H1 (cell line): Measurements from ENCODE around the gene BNIP5. TPM values are rescaled to one million over a fixed set of nuclear protein-coding genes. Genes with fewer than 3 reads are reported as not detected.

Source experiments
- CTCF ChIA-PET: fragments of 300-600 bp; sonication (Branson Sonifier 250); formaldehyde crosslinking; loops from one replicate; lab custom pipeline; 2021; ENCODE audit not compliant: partially characterized antibody; lab: Charles Lee
- POLR2A ChIA-PET: fragments of 300-600 bp; sonication (Branson Sonifier 250); formaldehyde crosslinking; loops from one replicate; lab custom pipeline; 2021; ENCODE audit warnings: inconsistent platforms; ENCODE audit not compliant: partially characterized antibody; lab: Charles Lee
- DNase-seq, 2 experiments: peaks; one replicate each; pipeline versions ENCODE4 v3.0.0 to v3.0.0-alpha.2; 2010 to 2022; ENCODE audit warnings: low spot score in 2 of 2, low read depth in 1 of 2, mixed read lengths in 1 of 2
- FAIRE-seq: peaks from 2 replicates; lab custom pipeline; 2011; peaks lifted over from hg19 to GRCh38; lab: Jason Lieb, UNC
- H2AFZ ChIP-seq: 2 replicates; pipeline ENCODE4 v1.8.1; 2012; ENCODE audit warnings: low read length, inconsistent platforms
- H2AK5ac ChIP-seq: 2 replicates; pipeline ENCODE4 v1.6.1; 2013; ENCODE audit warnings: low read depth, low read length
- H2BK120ac ChIP-seq: replicated peaks from 2 replicates; pipeline ENCODE3; 2013; ENCODE audit warnings: low read depth, low read length, inconsistent platforms
- H2BK12ac ChIP-seq: 2 replicates; pipeline ENCODE4 v1.6.1; 2013; ENCODE audit warnings: low read depth, low read length
- H2BK15ac ChIP-seq: 2 replicates; pipeline ENCODE4 v1.6.1; 2013; ENCODE audit warnings: low read length
- H2BK20ac ChIP-seq: 2 replicates; pipeline ENCODE4 v1.6.1; 2013; ENCODE audit warnings: low read length
- H2BK5ac ChIP-seq: 2 replicates; pipeline ENCODE4 v1.6.1; 2013; ENCODE audit warnings: low read depth, low read length
- H3K14ac ChIP-seq: 2 replicates; pipeline ENCODE4 v1.6.1; 2013; ENCODE audit warnings: inconsistent platforms; ENCODE audit not compliant: insufficient read length
- H3K18ac ChIP-seq: 2 replicates; pipeline ENCODE4 v1.6.1; 2013; ENCODE audit warnings: low read length; ENCODE audit errors: extremely low read depth
- H3K23ac ChIP-seq: 2 replicates; pipeline ENCODE4 v1.6.1; 2013; ENCODE audit warnings: inconsistent platforms; ENCODE audit not compliant: insufficient read length
- H3K23me2 ChIP-seq: 2 replicates; pipeline ENCODE4 v1.6.1; 2013; ENCODE audit warnings: low read depth, low read length
- H3K27ac ChIP-seq: 2 replicates; pipeline ENCODE4 v1.6.1; 2011; ENCODE audit warnings: low read depth, low read length, inconsistent platforms
- H3K27me3 ChIP-seq, 4 experiments: replicated peaks in 1 of 4; 1 replicate in 1 of 4; 2 replicates in 3 of 4; pipeline versions ENCODE4 v1.6.1 to v1.8.1; 2011 to 2013; ENCODE audit warnings: low read length in 3 of 4, mild to moderate bottlenecking in 3 of 4, inconsistent platforms in 2 of 4, mixed read lengths in 2 of 4, moderate library complexity in 1 of 4; ENCODE audit not compliant: control insufficient read depth in 3 of 4, insufficient read depth in 3 of 4; ENCODE audit errors: extremely low read depth in 1 of 4
- H3K36me3 ChIP-seq, 4 experiments: 2 replicates each; pipeline versions ENCODE4 v1.6.1 to v1.8.1; 2011 to 2013; ENCODE audit warnings: mild to moderate bottlenecking in 4 of 4, low read length in 3 of 4, moderate library complexity in 2 of 4, control low read depth in 1 of 4, inconsistent platforms in 1 of 4; ENCODE audit not compliant: insufficient read depth in 4 of 4, control insufficient read depth in 2 of 4
- H3K4ac ChIP-seq: replicated peaks from 2 replicates; pipeline ENCODE3; 2013; ENCODE audit warnings: low read length, low read depth, mixed read lengths, inconsistent platforms; ENCODE audit not compliant: insufficient read length
- H3K4me1 ChIP-seq, 4 experiments: replicated peaks in 1 of 4; 1 replicate in 1 of 4; 2 replicates in 3 of 4; pipeline versions ENCODE4 v1.6.1 to v1.8.1; 2011 to 2013; ENCODE audit warnings: low read length in 3 of 4, inconsistent platforms in 2 of 4, mixed read lengths in 1 of 4; ENCODE audit not compliant: insufficient read depth in 4 of 4, control insufficient read depth in 3 of 4
- H3K4me2 ChIP-seq, 2 experiments: 2 replicates each; pipeline versions ENCODE4 v1.6.1 to v1.8.1; 2011 to 2013; ENCODE audit warnings: low read depth in 2 of 2, low read length in 2 of 2, control low read depth in 1 of 2, inconsistent platforms in 1 of 2, mild to moderate bottlenecking in 1 of 2; ENCODE audit not compliant: insufficient read depth in 1 of 2
- H3K4me3 ChIP-seq, 4 experiments: fragments of 200-600, 300-600 bp in 1 of 4; sonication (generic), shearing (Covaris generic), sonication (Bioruptor Twin) in 1 of 4; 2 replicates each; pipeline versions ENCODE4 v1.5.1 to v1.8.1; 2011 to 2016; ENCODE audit warnings: low read length in 4 of 4, low read depth in 3 of 4, control low read depth in 2 of 4, inconsistent platforms in 2 of 4, mild to moderate bottlenecking in 2 of 4, mixed read lengths in 1 of 4, moderate library complexity in 1 of 4; ENCODE audit not compliant: insufficient read depth in 2 of 4; ENCODE audit errors: extremely low read depth in 1 of 4
- H3K56ac ChIP-seq: replicated peaks from 2 replicates; pipeline ENCODE3; 2013; ENCODE audit warnings: low read depth, mild to moderate bottlenecking, mixed read lengths, low read length, inconsistent platforms; ENCODE audit not compliant: insufficient read length
- H3K79me1 ChIP-seq: 2 replicates; pipeline ENCODE4 v1.6.1; 2013; ENCODE audit warnings: low read depth, low read length, control low read depth
- H3K79me2 ChIP-seq, 2 experiments: 2 replicates each; pipeline versions ENCODE4 v1.6.1 to v1.8.1; 2012 to 2013; ENCODE audit warnings: low read length in 2 of 2, mild to moderate bottlenecking in 2 of 2, inconsistent platforms in 1 of 2; ENCODE audit not compliant: insufficient read depth in 2 of 2, control insufficient read depth in 1 of 2
- H3K9ac ChIP-seq, 4 experiments: replicated peaks in 1 of 4; 1 replicate in 1 of 4; 2 replicates in 3 of 4; pipeline versions ENCODE4 v1.6.1 to v1.8.1; 2011 to 2013; ENCODE audit warnings: low read depth in 3 of 4, low read length in 3 of 4, control low read depth in 2 of 4, mild to moderate bottlenecking in 2 of 4, moderate library complexity in 2 of 4, inconsistent platforms in 1 of 4; ENCODE audit errors: extremely low read depth in 1 of 4
- H3K9me3 ChIP-seq, 2 experiments: 2 replicates each; pipeline versions ENCODE4 v1.6.1 to v1.8.1; 2012 to 2013; ENCODE audit warnings: mild to moderate bottlenecking in 2 of 2, moderate library complexity in 2 of 2, control low read depth in 1 of 2, inconsistent platforms in 1 of 2, low read depth in 1 of 2, low read length in 1 of 2, mixed read lengths in 1 of 2; ENCODE audit not compliant: insufficient read depth in 2 of 2
- H4K20me1 ChIP-seq, 2 experiments: replicated peaks in 1 of 2; 2 replicates each; pipeline versions ENCODE3 to v1.8.1; 2011 to 2013; ENCODE audit warnings: inconsistent platforms in 2 of 2, low read length in 2 of 2, mild to moderate bottlenecking in 1 of 2; ENCODE audit not compliant: insufficient read depth in 2 of 2, control insufficient read depth in 1 of 2
- H4K5ac ChIP-seq: 2 replicates; pipeline ENCODE4 v1.6.1; 2013; ENCODE audit warnings: low read length, low read depth, mixed read lengths, inconsistent platforms; ENCODE audit not compliant: insufficient read length
- H4K8ac ChIP-seq: 2 replicates; pipeline ENCODE4 v1.8.0; 2013; ENCODE audit warnings: mild to moderate bottlenecking, moderate library complexity, low read length, inconsistent platforms; ENCODE audit not compliant: insufficient read depth; ENCODE audit errors: extremely low read depth
- H4K91ac ChIP-seq: replicated peaks from 2 replicates; pipeline ENCODE3; 2013; ENCODE audit warnings: low read length, mixed read lengths, inconsistent platforms; ENCODE audit not compliant: insufficient read length
- CBX5 ChIP-seq: fragments of 300-800, 300-1000 bp; sonication (generic); IDR thresholded peaks from 2 replicates; pipeline ENCODE4 v1.7.1; 2016; ENCODE audit warnings: antibody characterized with exemption, low read length, low read depth
- CTBP2 ChIP-seq: IDR thresholded peaks from 2 replicates; pipeline ENCODE4 v1.7.0; 2011; ENCODE audit warnings: borderline replicate concordance, mild to moderate bottlenecking, moderate library complexity, mixed read lengths, low read length; ENCODE audit not compliant: insufficient read depth, insufficient read length
- FOSL1 ChIP-seq: IDR thresholded peaks from 2 replicates; pipeline ENCODE4 v1.6.1; 2011; ENCODE audit warnings: mild to moderate bottlenecking, low read depth, low read length, moderate library complexity; ENCODE audit not compliant: insufficient read depth
- KDM5A ChIP-seq: fragments of 200-600 bp; IDR thresholded peaks from 2 replicates; pipeline ENCODE4 v1.7.1; 2012; ENCODE audit warnings: mild to moderate bottlenecking, low read length, inconsistent platforms, mixed read lengths
- RBBP5 ChIP-seq: IDR thresholded peaks from 2 replicates; pipeline ENCODE4 v1.7.1; 2012; ENCODE audit warnings: low read depth, mild to moderate bottlenecking, inconsistent platforms, low read length, moderate library complexity, borderline replicate concordance
- SIN3A ChIP-seq, 2 experiments: IDR thresholded peaks in 1 of 2; conservative IDR thresholded peaks in 1 of 2; 2 replicates each; pipeline ENCODE4 v1.6.1; 2011 to 2012; ENCODE audit warnings: low read length in 2 of 2, improper control_type of control experiment in 1 of 2, low read depth in 1 of 2, mild to moderate bottlenecking in 1 of 2
- SIRT6 ChIP-seq: IDR thresholded peaks from one replicate; pipeline ENCODE4 v1.7.1; 2012; ENCODE audit warnings: low read length, inconsistent platforms
- SP1 ChIP-seq: IDR thresholded peaks from 2 replicates; pipeline ENCODE4 v1.6.1; 2011; ENCODE audit warnings: low read depth, low read length
- SRF ChIP-seq: IDR thresholded peaks from 2 replicates; pipeline ENCODE4 v1.6.1; 2011; ENCODE audit warnings: mild to moderate bottlenecking, low read depth, low read length, moderate library complexity
- TAF7 ChIP-seq: optimal IDR thresholded peaks from 2 replicates; pipeline ENCODE3; 2011; ENCODE audit warnings: low read depth, mild to moderate bottlenecking, inconsistent platforms, low read length, moderate library complexity, borderline replicate concordance
- ZNF274 ChIP-seq: IDR thresholded peaks from 2 replicates; pipeline ENCODE4 v1.7.0; 2012; ENCODE audit warnings: low read length, borderline replicate concordance; ENCODE audit errors: extremely low read depth
- WGBS, 2 experiments: shearing (Covaris generic) in 1 of 2; methylation state at CpG; one replicate each; pipeline versions ENCODE4 v1.1.6 to v1.1.7; 2013 to 2015; ENCODE audit warnings: low lambda C conversion rate in 2 of 2, mixed read lengths in 2 of 2, inconsistent platforms in 1 of 2, low coverage in 1 of 2, missing lambda C conversion rate in 1 of 2; ENCODE audit not compliant: insufficient replicate concordance in 2 of 2, insufficient coverage in 1 of 2, insufficient read length in 1 of 2; ENCODE audit errors: extremely low coverage in 1 of 2, missing lambda C conversion rate in 1 of 2; 5-methylcytosine and 5-hydroxymethylcytosine counted together
- polyA plus RNA-seq, 7 experiments: library from polyadenylated mRNA; depleted of rRNA in 3 of 7; stranded (reverse) in 5 of 7; unstranded in 2 of 7; fragments of >200 nt in 5 of 7; fragments of 200-250 nt in 2 of 7; gene quantifications; 1 replicate in 5 of 7; 2 replicates in 1 of 7; 4 replicates in 1 of 7; pipeline versions ENCODE4 v1.2.1 to v1.2.3, GENCODE V29; 2011 to 2013; ENCODE audit warnings: missing spikeins in 2 of 7, mixed read lengths in 2 of 7
- total RNA-seq: library from RNA; stranded (reverse); fragmentation: NEBNext Ultra II Directional; extraction: Animal tissue kit (Norgen Biotek cat#: 25700); gene quantifications from 2 replicates; pipeline ENCODE4 v1.2.1, GENCODE V29; 2021

Gene BNIP5
- total and polyA plus RNA-seq, 2 of the 8 experiments (the other 6 are each of a cell fraction or from before 2014, with no cell fraction given): not detected

DNA sequence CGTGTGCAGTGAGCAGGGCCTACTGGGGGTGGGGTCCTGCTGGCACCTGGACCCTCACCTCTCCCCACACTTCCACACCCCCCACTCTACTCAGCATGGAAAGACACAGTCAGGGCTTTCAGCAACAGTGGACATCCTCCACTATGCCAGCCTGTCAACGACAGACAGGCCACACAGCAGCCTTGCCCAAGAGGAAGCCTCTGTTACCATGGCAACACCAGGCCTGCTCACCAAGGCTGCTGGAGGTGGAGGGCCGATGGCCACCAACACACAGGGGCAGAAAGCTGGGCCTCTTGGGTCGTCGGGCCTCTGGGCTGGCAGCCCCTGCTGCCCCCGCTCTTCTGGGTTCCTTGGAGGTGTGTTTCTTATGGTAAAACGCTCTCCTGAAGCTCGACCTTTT, 13.6 kb downstream of the BNIP5 start:
- WGBS, 2 experiments: 82% methylated on average over 8 of the region's 8 CpGs; no CpG with 5 or more reads in 1 of the 2 experiments
- no peak overlapping the region for H3K56ac ChIP-seq
- POLR2A ChIA-PET: no interaction called here
- no peak overlapping the region for H3K27ac ChIP-seq
- no peak overlapping the region for H4K8ac ChIP-seq
- H2AK5ac ChIP-seq: no peak overlapping the region
- no peak overlapping the region for H3K23ac ChIP-seq
- H3K4me2 ChIP-seq: no peak overlapping the region
- H2BK120ac ChIP-seq: no peak overlapping the region
- no peaks in the 10 kb centered on the region; a peak in 1 of 7 replicates for H3K27me3 ChIP-seq
- H2BK20ac ChIP-seq: no peak overlapping the region
- H3K14ac ChIP-seq: no peak overlapping the region
- TF ChIP-seq CTBP2: no peak
- TF ChIP-seq SIRT6: no peak
- TF ChIP-seq CBX5: no peak
- no peak for TF ChIP-seq TAF7
- no peak for TF ChIP-seq SIN3A (conservative IDR thresholded peaks at IDR 0.05 in 1 of 2, IDR thresholded peaks at IDR 0.05 in 1 of 2; ENCODE audit: low read depth in 1 of 2, low read length in 2 of 2)
- no peak for TF ChIP-seq KDM5A
- no peak for TF ChIP-seq SP1
- no peak for TF ChIP-seq RBBP5
- no peak for TF ChIP-seq FOSL1
- no peak for TF ChIP-seq SRF
- no peak for TF ChIP-seq ZNF274
- H3K36me3 ChIP-seq: no peaks in the 10 kb centered on the region
- H2BK12ac ChIP-seq: no peak overlapping the region
- H3K4me3 ChIP-seq: no peak overlapping the region
- H2AFZ ChIP-seq: no peak overlapping the region
- H2BK5ac ChIP-seq: no peak overlapping the region
- no peaks in the 10 kb centered on the region for H3K79me2 ChIP-seq
- H3K18ac ChIP-seq: no peak overlapping the region
- no peak overlapping the region for H3K9ac ChIP-seq
- peaks cover 0 to 2% of the 10 kb centered on the region in 2 experiments for H4K20me1 ChIP-seq
- no peak overlapping the region for H2BK15ac ChIP-seq
- H3K79me1 ChIP-seq: no peaks in the 10 kb centered on the region
- no peaks in the 10 kb centered on the region for H3K9me3 ChIP-seq
- H4K5ac ChIP-seq: no peak overlapping the region
- DNase-seq: no peak
- FAIRE-seq: no peak
- H3K4ac ChIP-seq: no peak overlapping the region
- CTCF ChIA-PET: no interaction called here
- no peak overlapping the region for H4K91ac ChIP-seq
- no peaks in the 10 kb centered on the region for H3K23me2 ChIP-seq
- peaks cover 0 to 10% (median 5%) of the 10 kb centered on the region in 4 experiments; a peak in 4 of 7 replicates for H3K4me1 ChIP-seq
